ENCODE data around the gene ADCY2.

ADCY2 gene

DNA sequence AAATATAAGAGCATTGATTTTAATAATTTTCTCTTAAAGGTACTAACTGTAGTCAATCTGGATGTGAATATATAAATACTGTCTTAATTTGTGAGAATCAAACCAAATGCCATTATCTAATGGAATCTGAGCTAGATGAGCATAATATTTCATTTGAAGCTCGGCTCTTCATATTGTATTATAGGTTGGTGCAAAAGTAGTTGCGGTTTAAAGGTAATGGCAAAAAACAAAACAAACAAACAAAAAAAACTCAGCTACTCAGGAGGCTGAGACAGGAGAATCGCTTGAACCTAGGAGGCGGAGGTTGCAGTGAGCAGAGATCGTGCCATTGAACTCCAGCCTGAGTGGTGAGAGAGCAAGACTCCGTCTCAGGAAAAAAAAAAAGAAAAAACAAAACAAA, 358.6 kb downstream of the ADCY2 start:
- DNase-seq, result no peak

DNA sequence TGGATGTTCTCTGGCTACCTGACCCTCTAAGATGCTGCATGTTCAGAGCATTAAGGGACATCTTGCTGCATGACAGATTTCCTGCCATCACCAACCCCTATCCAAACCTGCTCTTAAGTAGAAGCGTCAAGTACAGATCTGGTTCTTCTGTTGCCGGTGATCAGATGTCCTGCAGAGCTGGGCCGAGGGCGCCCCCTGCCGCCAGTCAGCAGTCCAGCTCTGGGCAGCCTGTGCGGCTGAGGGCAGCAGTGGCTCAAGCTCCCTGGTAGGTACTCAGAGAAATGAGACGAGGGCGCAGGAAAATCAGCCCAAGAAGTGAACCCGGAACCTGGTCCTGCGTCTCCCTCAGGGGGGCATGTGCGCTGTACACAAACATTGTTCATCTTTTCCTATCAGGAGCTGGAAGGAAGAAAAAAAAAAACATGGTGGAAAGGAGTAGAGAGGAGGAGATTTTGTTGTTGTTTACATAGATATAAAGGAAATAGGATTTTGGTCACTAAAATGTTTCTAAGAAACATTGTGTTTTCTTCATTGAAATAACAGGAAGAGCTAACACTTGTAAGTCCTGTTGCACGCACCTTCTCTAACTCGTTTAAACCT, 359.2 kb downstream of the ADCY2 start:
- DNase-seq, result peak; percentile 28

DNA sequence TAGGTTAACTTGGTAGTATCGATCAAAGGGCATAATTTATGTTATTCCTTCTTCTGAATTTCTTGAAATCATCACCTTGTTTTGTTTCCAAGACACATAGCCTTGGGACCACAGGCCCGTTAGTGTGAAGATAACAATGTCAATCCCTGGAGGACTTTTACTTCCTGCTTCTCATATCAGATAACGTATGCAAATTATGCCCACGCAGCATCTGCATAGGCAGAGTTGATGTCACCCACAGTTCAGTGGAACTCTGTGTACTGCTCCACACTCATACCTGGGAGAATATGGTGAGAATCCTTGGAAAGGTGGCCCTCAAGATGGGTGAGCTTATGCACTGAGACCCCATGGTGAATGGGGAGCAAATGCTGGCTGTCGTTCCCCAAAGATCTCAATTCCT, 360.0 kb downstream of the ADCY2 start:
- no peak for DNase-seq

DNA sequence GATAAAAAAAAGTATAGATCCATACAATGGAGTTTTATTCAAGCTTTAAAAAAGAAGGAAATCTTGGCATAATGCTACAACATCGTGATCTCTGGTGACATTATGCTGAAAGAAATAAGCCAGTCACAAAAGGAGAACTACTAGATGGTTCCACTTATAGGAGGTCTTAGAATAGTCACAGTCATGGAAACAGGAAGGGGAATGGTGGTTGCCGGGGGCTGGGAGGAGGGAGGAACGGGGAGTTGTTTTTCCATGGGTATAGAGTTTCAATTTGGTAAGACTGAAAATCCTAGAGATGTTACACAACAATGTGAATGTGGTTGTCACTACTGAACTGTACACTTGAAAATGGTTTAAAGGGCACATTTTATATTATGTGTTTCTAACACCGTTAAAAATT, 360.5 kb downstream of the ADCY2 start:
- DNase-seq, result no peak

DNA sequence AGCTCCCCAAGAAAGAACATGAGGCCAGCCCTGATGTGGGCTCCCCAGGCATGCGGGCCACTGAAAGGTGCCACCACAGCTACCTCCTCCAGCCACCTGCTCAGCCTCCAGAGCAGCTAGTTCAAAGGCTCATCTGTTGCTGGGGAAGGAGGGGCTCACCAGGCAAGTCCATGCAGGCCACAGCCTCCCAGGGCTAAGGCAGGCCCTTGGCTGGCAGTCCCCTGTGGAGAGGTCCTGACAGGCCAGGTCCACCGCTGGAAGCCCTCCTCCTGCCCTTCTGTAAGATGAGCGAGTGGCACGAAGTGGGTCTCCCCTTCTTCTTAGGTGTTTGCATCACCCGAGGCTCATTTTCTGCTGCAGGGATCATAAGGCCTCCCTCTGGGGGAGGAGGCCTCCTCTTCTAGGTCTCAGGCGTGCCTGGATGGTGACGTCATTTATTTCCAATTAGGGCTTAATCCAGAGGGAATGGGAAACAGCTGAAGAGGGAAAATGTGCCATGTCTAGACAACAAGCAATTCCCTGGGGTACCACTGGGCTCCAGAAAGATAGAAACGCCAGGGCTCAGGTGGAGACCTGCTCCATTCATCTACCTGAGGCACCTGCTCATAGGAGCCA, 363.4 kb downstream of the ADCY2 start:
- DNase-seq, result peak; percentile 47

DNA sequence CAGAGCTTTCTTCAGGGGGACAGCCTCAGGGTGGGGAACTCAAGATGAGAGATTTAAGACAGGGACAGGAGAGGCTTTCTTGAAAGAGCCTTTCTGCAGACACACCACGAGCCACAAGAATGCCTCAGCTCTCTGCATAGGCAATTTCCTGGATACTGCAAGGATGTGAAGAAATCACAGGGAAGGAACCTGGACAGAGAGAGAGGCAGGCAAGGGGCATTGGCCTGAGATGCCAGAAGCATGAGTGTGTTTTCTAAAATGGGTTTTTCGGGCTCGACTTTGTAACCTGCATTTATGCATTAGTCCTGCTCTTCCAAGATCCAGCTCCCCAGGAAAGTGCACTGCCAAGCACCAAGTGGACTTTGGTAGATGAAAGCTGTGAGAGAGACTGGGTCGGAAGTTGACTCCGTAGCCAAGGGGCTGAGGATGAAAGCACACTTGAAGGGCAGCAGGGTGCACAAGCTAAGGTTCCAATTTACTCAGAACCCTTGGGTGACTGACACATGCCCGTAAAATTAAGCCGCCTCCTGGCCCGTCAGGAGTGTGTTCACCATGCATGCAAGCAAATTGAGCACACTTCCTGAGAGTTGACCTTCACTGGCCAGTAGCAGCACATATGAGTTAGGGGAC, 364.1 kb downstream of the ADCY2 start:
- no peak for DNase-seq

DNA sequence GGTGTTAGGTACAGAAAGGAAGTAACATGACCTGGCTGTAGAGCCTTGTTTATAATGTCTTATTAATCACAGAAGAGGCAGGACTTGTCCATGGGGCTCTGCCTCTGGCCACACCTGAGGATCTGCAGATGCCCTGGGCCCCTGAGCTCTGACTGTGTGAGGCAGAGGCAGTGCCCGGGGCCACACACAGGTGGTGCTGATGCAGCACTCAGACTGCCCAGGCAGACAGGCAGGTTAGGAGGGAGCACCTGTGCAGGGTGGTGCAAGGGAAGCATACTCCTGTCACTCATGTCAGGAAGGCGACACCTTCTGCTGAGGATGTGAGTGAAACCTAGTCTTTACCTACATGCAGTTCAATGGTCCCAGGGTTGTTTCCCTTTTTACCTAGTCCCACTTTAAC, 366.3 kb downstream of the ADCY2 start:
- no peak for DNase-seq

DNA sequence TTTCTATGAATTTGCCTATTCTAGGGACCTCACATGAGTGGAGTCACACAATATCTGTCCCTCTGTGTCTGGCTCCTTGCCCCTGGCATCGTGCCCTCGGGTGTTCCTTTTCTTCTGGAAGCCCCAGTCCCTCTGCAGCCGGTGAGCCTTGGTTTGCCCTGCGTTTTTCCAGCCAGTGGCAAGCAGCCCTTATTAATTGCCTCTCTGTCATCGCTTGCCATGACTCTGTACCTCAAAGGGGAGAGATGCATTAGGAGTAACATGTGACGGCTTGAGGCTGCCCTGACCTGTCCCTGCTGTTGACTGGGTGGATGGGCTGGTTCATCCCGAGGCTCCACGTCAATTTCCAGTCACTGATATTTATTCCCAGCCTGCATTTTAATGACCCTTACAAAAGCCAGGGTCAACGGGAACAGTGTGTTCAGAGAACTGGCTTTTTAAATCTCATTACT, 367.7 kb downstream of the ADCY2 start:
- no peak for DNase-seq

DNA sequence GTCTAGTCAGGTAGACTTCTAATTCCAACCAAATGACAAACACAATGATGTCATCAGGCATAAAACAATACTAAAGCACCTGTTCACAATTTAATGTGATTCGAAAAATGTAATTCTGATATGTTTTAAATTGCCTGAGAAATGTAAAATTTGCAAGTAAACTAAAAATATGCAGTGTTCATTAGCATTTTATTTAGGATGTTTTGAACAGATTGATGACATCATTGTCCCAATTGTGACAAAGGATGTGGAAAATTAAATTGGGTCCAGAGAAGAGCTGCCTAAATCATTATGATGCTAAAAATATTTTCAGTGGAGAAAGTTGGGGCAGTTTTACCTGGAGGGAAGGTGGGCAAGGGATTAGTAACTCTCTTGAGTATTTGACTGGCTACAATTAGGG, 368.5 kb downstream of the ADCY2 start:
- no peak for DNase-seq

DNA sequence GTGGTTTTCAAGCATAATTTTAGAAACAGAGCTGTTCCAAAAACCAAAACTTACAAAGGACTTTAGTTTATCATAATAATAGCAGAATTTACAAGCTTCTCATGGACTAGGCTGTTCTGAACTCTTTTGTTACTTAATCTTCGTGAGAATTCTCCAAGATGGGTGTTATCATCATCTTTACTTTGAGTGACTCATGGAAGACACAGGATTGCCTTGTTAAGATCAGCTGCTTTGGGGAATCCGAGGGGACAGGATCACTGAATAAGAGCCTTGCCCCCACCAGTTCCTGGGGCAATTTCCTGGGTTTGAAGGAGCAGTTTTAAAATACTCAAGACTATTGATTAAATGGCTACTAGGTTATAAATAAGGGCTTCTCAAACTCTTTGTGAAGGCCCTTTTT, 374.5 kb downstream of the ADCY2 start:
- DNase-seq, result no peak

DNA sequence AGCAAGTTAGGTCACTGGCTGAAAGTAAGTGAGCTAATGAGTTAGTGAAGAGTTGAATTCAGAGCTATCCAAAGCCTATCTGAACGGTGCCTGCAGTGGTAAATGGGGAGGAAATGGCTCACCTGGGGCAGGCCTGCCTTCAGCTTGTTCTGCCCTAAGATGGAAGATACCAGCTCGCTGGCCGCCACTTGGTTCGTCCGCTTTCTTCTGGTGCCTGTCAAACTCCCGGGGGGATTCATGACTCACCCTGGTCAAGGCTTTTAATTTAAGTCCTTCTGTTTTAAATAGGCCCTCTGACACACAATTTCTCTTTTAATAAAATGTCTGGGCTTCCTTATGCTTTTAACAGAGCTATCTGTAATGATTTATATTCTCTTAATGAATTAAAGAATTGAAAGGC, 376.2 kb downstream of the ADCY2 start:
- DNase-seq, result no peak

DNA sequence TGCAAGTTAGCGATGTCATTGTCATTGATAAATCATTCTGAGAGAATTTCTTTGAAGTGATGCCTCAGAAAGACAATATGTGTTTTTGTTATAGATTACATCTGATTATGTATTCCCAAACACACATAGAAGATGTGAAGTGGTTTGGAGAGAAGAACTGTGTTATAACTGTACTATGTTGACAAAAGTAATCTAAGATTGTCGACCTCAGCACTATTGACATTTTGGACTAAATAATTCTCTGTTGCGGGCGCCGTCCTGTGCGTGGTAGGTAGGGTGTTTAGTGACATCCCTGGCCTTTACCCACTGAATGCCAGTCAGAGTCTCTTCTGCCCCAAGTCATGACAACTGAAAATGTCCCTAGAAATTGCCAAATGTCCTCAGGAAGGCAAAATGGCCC, 377.2 kb downstream of the ADCY2 start:
- DNase-seq, result no peak

DNA sequence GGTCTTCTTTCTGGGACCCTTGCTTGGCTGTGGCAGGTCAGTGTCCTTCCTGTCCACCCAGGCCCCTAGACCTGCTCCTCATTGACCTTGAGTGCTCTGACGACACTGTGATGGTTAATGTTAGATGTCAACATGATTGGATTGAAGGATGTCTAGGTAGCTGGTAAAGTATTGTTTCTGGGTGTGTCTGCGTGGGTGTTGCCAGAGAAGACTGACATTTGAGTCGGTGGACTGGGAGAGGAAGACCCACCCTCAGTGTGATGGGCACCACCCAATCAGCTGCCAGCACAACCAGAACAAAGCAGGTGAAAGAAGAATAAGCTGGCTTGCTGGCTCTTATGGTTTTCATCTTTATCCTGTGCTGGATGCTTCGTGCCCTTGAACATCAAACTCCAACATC, 380.5 kb downstream of the ADCY2 start:
- no peak for DNase-seq

DNA sequence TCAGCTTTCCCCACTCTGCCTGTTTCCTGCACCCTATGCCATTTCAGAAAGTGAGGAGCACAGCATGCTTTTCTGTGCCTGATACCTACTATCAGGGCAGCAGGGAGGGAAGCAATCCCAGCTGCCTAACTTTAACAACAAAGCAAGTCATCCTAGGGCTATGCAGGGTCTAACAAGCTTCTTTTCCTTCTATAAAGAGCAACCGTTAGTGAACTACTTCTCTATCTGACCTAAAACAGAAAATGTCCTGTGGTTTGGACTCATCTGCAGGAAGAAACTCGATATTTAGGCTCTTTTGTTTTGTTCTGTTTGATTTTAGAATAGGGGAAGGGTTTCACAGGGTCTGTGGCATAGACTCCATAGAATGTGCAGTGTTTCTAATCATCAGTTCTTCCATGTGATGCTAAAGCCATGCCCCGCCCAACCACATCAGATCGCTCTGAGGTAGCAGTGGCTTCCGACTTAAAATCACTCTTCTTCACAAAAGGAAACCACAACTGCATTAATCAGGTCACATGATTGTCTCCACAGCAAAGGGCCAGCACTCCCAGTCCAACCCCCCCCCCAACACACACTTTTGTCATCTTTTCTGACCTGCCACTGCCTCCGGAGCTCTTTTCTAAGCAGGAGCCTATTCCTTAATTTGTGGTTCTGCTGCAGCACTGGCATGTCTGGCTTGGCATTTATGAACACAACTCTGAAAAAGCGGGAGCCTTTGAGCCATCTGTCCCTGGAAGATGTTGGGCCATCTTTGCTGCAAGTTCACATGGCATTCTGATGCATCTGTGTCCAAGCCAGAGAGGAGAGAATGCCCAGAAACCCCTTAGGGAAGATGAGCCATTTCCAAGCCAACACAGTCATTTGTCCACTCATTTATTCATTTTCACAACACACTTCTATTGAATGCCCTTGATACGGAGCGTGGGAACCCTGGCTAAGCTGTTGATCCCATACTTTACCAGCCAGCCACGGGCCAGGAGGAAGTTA, 383.4 kb downstream of the ADCY2 start:
- DNase-seq, result no peak

DNA sequence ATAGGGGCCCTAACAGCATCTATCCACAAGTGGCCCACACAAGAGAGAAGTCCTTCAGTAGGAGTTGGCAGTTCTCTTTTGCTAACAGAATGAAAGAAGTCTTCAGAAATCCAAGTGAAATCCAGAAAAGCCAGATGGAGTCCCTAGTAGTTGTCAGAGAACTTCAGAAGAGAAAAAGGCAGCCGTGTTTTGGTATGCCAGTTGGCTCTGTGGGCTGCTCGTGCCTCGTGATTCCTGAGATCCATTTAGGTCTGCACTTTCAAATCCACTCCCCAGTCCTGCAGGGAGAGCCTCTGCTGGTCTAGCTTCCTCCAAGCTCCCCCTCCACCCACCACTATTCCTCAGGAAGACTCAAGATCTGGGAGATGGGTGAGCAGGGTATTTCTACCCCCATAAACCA, 386.0 kb downstream of the ADCY2 start:
- no peak for DNase-seq

DNA sequence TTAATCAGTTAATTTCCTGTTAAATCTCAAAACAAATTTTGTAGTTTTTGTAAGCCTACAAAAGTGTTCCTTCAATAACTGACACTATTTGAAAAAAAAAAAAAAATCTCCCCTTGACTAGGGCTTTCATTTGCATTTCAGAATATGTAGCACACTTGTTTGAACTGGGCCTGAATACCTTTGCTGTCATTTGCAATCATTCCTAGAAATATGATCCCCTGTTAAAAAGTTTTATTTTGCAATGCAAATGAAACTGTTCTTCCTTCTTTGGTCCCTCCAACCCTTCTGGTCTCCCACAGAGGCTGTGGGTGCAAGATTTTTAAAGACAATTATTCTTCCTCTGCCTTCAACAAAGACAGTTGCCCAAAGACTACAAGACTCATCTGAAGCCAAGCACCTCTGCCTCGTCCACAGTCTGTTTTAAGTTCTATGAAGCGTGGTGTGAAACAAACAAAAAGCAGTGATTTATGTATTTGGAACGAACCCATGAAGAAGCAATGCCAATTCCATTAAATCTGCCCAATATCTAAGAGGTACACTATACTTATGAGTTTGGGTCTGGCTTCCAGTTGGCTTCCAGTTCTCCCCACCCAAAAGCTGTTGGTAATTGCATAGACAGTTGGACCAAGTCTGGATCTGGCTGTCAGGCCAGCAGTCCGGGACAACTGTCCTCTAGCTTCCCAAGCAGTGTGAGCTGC, 388.9 kb downstream of the ADCY2 start:
- DNase-seq, result no peak

DNA sequence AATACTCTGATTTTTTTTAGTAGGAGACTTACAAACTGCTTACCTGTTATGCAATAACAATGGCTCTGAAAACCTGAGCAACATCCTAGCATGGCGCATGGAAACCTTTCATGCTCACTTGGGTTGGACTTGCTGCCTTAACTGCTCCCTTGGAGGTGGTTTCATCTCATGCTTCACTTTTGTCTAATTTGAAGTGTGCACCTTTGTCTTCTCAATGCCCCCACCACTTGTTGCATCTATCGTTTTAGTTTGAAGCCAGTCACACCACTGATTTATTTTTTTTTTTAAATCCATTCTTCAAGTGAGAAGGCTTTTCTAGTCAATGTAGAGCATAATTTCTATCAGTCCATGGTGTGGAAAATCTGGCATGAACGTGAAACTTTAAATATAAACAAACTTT, 391.8 kb downstream of the ADCY2 start:
- no peak for DNase-seq

DNA sequence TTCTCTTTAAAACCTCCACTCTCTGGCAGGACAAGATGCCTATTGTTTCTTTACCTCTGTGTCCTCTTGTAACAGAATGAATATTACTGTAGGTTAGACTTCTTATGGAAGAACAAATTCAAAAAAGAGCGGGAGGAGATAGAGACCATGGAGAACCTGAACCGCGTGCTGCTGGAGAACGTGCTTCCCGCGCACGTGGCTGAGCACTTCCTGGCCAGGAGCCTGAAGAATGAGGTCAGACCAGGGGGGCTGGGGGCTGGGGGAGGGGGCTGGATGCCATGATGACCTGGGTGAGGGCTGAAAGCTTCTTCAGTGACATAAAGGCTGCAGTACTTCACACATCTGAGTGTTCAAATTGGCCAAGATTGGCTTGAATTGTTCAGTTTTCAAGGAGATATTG, 393.6 kb downstream of the ADCY2 start:
- no peak for DNase-seq

DNA sequence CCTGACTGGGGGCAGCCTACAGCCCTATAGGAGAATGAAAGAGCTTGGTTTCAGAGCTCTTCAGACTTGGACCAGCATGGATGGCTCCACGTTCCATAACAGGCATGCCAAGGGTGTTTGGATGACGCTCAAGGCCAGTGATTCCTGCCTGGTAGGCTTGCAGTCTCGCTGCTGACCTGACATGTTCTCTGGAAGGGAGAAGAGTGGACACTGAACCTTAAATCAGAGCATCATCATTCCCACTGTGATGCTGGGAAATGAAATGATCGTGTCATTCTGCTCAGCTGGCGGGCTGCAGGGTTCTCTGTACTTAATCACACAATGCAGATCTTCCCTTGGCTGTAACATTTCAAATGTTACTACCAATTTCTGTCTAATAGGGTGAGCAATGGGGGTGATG, 398.0 kb downstream of the ADCY2 start:
- no peak for DNase-seq

DNA sequence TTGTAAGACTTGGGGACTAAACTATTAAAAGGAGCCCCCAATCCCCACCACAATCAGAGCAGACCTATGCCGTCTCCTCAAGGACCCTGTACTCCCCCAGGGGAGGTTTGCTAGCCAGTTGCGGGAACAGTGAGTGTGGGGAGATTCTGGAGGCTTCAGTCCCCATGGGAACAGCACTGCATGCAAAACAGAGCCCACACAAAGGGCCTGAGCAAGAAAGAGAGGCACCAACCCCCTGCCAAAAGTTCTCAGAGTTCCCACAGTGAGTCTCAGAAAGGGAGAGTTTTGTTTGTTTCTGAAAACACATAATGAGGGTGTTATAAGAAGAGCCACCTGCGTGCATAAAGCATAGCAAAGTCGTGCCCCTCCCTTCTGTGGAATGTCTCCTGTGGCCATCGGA, 398.4 kb downstream of the ADCY2 start:
- DNase-seq, result no peak

DNA sequence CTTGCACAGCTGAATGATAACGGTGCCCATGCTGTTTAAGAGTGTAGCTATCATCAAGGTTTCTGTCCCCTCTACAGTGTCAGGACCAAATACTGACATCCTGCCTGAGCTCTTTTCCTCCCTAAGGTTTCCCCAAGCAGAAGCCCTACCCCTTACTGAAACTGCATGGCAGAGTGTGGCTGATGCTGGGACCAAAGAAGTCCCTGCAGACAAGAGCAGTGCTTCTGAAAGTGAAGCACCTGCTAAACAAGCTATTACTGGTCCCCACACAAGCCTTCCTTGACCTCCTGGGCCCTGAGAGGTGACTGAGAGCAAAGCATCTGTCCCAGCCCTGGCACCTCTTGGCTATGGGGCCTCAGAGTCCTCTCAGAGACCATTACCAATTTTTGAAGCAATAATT, 398.9 kb downstream of the ADCY2 start:
- no peak for DNase-seq

DNA sequence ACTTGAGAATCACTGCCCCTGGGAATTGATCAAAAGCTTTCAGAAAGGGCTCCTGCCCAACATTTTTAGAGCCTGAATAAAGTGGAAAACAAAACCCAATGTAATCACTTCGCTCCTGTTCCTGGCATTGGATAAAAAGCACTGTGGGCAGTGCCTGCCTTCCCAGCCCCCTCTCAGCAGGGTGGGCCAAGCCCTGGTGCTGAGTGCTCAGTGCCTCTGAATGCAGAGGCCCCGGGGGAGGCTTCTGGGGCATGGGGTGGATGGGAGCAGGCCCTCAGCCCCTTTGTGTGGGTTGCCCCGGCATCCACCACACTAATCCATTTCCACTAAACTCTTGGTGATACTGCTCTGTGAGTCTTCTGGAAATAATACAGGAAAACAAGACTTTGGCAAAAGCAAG, 399.4 kb downstream of the ADCY2 start:
- DNase-seq, result no peak
